HG02610 (cell line): ENCODE results near the gene OPN1MW2.
A peak's percentile ranks its signal among the peaks of the same experiment; 100 is the strongest.
"Not testable (repeated sequence)": the region's sequence is repeated elsewhere in the genome, so short reads cannot be mapped to it uniquely, and the experiment has no call there.

Experiments used
- ATAC-seq: cut with Tn5 transposase; IDR thresholded peaks from one replicate; pipeline ENCODE4 v1.9.1; 2021; ENCODE audit warnings: mild to moderate bottlenecking, moderate library complexity; ENCODE audit not compliant: unreplicated experiment

Gene OPN1MW2

DNA sequence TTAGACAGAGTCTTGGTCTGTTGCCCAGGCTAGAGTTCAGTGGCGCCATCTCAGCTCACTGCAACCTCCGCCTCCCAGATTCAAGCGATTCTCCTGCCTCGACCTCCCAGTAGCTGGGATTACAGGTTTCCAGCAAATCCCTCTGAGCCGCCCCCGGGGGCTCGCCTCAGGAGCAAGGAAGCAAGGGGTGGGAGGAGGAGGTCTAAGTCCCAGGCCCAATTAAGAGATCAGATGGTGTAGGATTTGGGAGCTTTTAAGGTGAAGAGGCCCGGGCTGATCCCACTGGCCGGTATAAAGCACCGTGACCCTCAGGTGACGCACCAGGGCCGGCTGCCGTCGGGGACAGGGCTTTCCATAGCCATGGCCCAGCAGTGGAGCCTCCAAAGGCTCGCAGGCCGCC, at the start of gene OPN1MW2:
Gene OPN1MW2 (plus strand): TSS at position 301 of the 400 bp plus-strand sequence. CDS start 60 bp downstream, at position 361.
- not testable (repeated sequence) for ATAC-seq

DNA sequence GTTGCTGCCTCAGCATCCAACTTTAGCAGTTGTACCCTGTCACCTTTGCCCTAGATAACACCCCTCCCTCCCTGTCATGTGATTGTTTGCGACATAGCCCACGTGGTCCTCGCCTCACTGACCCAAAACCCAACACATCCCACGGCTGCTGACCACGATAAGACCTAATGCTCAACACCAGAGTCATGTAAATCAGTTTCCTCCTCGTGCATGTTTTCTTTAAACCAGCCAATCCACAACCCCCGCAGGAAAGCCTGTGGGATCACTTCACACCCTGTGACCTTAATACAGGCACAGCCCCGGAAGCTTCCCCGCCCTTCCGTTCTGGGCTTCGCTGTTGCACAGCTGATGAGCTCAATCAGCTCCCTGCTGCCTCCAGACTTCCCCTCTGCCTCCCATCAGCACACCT, 47.0 kb upstream of the OPN1MW2 start:
- ATAC-seq, result peak; percentile 65

DNA sequence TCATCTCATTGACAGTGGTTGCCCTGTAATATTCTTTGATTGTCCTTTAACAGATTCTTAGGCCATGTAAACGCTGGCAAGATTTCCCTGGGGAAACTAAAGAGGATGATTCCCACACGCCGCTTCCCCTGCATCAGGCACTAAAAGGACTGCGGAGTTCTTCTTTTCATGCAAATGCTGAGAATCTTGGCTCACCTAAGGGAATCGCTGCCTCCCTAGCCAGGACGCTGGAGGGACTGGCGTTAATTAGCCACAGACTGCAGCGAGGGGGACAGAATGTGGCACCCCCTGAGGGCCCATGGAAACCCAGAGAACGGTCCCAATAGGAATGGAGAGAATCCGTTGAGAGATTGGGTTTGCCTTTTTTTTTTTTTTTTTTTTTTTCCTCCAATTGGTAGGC, 45.2 kb upstream of the OPN1MW2 start:
- ATAC-seq, result not testable (repeated sequence)

DNA sequence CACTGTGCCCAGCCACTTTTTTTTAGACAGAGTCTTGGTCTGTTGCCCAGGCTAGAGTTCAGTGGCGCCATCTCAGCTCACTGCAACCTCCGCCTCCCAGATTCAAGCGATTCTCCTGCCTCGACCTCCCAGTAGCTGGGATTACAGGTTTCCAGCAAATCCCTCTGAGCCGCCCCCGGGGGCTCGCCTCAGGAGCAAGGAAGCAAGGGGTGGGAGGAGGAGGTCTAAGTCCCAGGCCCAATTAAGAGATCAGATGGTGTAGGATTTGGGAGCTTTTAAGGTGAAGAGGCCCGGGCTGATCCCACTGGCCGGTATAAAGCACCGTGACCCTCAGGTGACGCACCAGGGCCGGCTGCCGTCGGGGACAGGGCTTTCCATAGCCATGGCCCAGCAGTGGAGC, 37.3 kb upstream of the OPN1MW2 start, which contains the start of gene OPN1MW:
Gene OPN1MW (plus strand): TSS at position 301 of the 400 bp plus-strand sequence. CDS start 82 bp downstream, at position 383.
- not testable (repeated sequence) for ATAC-seq

DNA sequence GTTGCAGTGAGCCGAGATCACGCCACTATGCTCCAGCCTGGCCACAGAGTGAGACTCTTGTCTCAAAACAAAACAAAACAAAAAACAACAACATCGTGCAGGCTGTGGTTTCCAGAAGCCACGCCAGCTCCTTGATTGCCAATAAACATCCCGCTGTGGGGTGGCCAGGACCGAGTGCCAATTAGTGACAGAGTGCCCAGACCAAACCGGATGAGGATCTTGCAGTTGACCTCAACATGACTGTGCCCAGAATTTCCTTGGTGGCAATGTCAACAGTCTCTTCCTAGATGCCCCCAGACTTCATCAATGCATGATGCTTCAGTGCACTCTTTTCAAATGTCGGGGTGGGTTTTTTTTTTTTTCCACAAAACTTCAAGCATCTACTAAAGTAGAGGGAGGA, 35.8 kb upstream of the OPN1MW2 start:
- ATAC-seq, result not testable (repeated sequence)

DNA sequence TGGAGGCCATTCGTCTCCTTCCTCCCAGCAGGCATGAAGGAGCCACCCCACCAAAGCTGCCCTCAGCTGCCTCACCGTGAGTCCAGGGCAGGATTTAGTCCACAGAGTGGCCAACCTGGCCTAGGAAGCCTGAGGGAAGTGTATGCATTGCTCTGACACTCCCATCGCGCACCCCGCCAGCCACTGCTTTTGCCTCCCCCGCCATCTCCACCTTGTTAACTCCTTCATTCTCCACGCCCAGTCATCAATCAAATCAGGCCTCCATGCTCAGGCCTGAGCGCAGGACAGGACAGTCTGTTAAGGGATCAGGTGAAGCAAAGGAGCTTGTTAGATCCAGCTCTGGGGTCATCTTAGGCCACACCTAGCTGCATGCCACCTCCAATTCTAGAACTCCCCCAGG, 26.7 kb upstream of the OPN1MW2 start:
- ATAC-seq, result not testable (repeated sequence)

DNA sequence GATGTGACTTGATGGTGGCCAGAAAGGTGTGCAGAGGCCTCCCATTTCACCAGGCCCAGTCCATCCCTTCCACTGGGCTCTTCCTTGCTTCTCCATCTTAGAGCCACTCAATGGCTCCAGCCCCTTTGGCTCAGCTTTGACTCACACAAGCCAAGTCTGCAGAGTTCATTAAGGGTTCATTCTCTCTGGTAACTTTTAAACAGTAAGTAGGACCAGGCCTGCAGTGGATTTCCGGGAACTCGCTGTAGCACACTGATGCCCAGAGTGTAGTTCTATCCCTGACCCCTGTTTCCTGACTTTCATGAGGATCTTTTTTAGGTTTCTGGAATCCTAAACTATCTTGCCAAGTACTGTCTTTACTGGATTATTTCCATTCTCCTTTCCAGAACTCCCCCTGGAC, 25.2 kb upstream of the OPN1MW2 start:
- ATAC-seq, result not testable (repeated sequence)

DNA sequence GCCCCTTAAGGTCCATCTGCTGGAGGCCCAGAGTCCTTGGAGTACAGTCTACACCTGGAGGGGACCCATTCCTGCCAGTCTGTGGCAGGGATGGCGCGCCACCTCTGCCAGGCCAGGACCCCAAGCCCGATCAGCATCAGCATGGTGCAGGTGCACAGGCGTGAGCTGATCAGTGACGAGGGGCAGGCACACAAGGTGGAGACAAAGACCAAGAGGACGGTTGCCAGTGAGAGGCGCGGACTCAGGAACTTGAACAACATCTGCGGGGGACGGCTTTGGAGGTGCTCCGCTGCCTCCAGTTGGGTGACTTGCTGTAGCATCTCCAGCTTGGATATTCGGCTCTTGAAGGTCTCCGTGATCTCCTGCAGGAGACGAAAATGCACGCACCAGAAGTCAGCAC, 23.1 kb upstream of the OPN1MW2 start:
- not testable (repeated sequence) for ATAC-seq

DNA sequence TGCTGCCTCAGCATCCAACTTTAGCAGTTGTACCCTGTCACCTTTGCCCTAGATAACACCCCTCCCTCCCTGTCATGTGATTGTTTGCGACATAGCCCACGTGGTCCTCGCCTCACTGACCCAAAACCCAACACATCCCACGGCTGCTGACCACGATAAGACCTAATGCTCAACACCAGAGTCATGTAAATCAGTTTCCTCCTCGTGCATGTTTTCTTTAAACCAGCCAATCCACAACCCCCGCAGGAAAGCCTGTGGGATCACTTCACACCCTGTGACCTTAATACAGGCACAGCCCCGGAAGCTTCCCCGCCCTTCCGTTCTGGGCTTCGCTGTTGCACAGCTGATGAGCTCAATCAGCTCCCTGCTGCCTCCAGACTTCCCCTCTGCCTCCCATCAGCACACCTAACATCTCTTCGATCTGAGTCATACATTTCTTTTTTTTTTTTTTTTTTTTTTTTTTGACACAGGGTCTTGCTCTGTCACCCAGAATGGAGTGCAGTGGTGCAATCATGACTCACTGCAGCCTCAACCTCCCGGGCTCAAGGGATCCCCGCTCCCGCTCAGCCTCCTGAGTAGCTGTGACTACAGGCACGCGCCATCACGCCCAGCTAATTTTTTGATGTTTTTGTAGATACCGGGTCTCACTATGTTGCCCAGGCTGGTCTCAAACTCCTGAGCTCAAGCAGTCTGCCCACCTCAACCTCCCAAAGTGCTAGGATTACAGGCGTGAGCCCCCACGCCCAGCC, 9.7 kb upstream of the OPN1MW2 start:
- peak; percentile 62 for ATAC-seq

DNA sequence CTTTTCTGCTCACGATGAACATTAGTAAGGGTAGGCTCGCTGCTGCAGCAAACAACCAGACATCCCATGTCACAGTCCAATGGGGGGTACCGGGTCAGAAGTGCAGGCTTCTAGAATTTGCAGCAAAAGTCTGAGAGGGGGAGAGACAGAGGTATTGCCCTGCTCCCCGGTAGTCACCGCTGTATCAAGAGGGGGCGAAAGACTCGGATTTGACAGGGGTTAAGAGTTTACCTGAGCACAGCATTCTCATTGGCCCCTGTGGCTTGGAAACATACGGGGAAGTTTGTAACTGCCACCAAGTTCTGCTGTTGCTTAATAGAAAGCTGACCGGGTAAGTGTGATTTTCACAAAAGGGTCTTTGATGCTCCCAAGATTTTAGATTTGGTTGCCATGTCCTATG, 8.5 kb upstream of the OPN1MW2 start:
- not testable (repeated sequence) for ATAC-seq

DNA sequence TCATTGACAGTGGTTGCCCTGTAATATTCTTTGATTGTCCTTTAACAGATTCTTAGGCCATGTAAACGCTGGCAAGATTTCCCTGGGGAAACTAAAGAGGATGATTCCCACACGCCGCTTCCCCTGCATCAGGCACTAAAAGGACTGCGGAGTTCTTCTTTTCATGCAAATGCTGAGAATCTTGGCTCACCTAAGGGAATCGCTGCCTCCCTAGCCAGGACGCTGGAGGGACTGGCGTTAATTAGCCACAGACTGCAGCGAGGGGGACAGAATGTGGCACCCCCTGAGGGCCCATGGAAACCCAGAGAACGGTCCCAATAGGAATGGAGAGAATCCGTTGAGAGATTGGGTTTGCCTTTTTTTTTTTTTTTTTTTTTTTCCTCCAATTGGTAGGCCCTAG, 8.1 kb upstream of the OPN1MW2 start:
- not testable (repeated sequence) for ATAC-seq

DNA sequence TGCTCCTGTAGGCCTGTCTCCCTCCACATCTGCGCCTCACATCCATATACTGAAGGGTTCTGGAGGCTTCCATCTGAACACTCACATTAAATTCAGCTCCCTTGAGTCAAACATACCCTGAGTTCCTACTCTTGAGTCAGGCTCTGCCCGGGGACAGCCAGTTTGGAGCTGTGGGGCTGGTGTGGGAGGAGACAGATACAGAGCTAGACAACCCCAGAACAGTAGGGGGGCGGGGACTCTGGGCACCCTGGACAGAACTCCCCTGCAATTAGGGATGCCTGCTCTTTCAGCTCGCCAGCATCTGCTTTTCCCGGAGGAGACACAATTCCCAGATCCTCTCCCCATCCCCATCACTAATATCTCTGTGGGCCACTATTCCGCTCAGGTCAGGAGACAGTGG, 5.7 kb downstream of the OPN1MW2 start:
- ATAC-seq, result not testable (repeated sequence)

DNA sequence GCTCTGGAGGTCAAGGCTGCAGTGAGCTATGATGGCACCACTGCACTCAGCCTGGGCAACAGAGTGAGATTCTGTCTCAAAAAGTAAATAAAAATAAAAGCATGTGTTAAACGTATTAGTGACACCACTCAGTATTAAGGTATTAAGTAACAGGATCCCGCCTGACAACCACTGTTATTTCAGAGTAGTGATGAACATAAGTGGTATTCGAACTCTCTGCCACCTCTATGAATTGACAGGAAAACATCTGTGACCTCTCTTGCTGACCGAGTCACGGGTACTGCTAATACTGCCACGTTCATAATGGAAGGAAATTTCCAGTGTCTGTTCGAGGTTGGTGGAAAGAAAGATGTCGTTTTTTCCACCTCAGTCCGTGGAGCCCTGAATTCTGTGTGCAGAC, 7.2 kb downstream of the OPN1MW2 start:
- not testable (repeated sequence) for ATAC-seq

DNA sequence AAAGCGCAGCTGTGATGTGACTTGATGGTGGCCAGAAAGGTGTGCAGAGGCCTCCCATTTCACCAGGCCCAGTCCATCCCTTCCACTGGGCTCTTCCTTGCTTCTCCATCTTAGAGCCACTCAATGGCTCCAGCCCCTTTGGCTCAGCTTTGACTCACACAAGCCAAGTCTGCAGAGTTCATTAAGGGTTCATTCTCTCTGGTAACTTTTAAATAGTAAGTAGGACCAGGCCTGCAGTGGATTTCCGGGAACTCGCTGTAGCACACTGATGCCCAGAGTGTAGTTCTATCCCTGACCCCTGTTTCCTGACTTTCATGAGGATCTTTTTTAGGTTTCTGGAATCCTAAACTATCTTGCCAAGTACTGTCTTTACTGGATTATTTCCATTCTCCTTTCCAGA, 11.9 kb downstream of the OPN1MW2 start:
- ATAC-seq, result not testable (repeated sequence)

DNA sequence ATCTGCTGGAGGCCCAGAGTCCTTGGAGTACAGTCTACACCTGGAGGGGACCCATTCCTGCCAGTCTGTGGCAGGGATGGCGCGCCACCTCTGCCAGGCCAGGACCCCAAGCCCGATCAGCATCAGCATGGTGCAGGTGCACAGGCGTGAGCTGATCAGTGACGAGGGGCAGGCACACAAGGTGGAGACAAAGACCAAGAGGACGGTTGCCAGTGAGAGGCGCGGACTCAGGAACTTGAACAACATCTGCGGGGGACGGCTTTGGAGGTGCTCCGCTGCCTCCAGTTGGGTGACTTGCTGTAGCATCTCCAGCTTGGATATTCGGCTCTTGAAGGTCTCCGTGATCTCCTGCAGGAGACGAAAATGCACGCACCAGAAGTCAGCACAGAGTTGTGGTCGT, 14.1 kb downstream of the OPN1MW2 start:
- ATAC-seq, result not testable (repeated sequence)

DNA sequence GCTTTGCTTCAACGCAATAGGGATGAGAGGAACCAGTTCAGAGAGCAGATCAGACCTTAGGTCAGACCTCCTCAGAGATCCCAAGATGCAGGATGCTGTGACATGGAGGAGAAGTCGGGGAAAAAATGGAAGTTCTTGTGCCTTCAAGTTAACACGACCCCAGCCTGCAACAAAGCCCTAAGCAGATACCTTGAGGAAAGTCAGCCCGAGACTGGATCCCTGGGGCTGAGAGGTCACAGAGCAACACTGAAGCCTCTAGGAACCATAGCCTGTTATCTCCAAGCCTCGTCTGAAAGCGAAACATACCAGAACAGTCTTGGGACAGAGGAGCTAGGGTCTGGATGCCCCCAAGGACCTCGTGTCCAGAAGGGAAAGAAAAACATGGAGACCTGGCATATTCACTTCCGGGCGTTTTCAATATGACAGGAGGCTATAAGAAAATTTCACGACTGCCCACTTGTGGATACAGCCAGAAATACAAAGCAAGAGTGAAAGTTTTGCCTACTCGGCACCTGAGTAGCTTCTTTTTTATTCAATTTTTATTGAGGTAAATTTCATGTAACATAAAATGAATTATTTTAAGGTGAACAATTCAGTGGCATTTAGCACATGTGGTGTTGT, 19.5 kb downstream of the OPN1MW2 start:
- not testable (repeated sequence) for ATAC-seq

DNA sequence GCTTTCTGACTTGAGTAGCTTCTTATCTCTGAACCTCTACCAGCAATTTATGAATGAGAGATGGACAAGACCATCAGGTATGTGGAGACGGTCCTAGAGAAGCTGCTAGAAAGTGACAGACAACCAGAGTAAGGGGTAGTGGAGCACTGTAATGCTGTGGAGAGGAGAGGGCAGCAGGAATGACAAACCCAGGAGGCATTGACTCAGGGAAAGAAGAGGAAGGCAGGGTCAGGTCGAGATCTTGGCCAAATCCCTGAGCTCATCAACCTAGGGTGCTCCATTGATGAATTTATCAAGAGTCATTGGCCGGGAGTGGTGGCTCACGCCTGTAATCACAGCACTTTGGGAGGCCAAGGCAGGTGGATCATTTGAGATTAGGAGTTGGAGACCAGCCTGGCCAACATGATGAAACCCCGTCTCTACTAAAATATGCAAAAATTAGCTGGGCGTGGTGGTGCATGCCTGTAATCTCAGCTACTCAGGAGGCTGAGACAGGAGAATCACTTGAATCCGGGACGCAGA, 20.5 kb downstream of the OPN1MW2 start:
- not testable (repeated sequence) for ATAC-seq

DNA sequence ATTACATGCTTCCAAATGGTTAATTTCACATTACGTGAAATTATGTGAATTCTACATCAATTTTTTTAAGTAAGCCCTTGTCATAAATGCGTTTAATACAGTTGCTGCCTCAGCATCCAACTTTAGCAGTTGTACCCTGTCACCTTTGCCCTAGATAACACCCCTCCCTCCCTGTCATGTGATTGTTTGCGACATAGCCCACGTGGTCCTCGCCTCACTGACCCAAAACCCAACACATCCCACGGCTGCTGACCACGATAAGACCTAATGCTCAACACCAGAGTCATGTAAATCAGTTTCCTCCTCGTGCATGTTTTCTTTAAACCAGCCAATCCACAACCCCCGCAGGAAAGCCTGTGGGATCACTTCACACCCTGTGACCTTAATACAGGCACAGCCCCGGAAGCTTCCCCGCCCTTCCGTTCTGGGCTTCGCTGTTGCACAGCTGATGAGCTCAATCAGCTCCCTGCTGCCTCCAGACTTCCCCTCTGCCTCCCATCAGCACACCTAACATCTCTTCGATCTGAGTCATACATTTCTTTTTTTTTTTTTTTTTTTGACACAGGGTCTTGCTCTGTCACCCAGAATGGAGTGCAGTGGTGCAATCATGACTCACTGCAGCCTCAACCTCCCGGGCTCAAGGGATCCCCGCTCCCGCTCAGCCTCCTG, 28.0 kb downstream of the OPN1MW2 start:
- ATAC-seq, result peak; percentile 50

DNA sequence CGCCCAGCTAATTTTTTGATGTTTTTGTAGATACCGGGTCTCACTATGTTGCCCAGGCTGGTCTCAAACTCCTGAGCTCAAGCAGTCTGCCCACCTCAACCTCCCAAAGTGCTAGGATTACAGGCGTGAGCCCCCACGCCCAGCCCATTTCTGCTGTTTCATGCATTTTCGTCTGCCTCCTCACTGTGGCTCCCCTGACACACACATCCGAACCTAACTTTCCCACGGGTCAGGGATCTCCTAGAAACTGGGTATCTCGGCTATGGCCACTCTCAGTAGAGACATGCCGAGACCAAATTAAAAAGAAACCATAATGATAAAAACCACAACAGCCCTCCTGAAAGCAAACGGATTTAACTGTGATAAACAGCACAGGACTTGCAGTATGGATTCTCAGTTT, 28.5 kb downstream of the OPN1MW2 start:
- not testable (repeated sequence) for ATAC-seq

DNA sequence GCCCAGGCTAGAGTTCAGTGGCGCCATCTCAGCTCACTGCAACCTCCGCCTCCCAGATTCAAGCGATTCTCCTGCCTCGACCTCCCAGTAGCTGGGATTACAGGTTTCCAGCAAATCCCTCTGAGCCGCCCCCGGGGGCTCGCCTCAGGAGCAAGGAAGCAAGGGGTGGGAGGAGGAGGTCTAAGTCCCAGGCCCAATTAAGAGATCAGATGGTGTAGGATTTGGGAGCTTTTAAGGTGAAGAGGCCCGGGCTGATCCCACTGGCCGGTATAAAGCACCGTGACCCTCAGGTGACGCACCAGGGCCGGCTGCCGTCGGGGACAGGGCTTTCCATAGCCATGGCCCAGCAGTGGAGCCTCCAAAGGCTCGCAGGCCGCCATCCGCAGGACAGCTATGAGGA, 37.7 kb downstream of the OPN1MW2 start, which contains the start of gene OPN1MW3:
Gene OPN1MW3 (plus strand): TSS at position 301 of the 400 bp plus-strand sequence. CDS start 38 bp downstream, at position 339.
- ATAC-seq, result not testable (repeated sequence)

DNA sequence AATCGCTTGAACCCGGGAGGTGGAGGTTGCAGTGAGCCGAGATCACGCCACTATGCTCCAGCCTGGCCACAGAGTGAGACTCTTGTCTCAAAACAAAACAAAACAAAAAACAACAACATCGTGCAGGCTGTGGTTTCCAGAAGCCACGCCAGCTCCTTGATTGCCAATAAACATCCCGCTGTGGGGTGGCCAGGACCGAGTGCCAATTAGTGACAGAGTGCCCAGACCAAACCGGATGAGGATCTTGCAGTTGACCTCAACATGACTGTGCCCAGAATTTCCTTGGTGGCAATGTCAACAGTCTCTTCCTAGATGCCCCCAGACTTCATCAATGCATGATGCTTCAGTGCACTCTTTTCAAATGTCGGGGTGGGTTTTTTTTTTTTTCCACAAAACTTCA, 39.2 kb downstream of the OPN1MW2 start:
- ATAC-seq, result not testable (repeated sequence)
